Stomach (tissue), 4 donors: Measurements from ENCODE around the gene NPAS3.

Source experiments
- EP300 ChIP-seq: sonication (generic); formaldehyde crosslinking; IDR thresholded peaks from one replicate; pipeline ENCODE4 v1.6.1; 2017; ENCODE audit warnings: antibody characterized with exemption
- POLR2A ChIP-seq, 4 donors: fragments of 450-650 bp; IDR thresholded peaks; one replicate each; pipeline ENCODE4 v1.6.1; 2016; ENCODE audit warnings: antibody characterized with exemption in 4 of 4, control low read depth in 2 of 4, mild to moderate bottlenecking in 1 of 4, moderate library complexity in 1 of 4
- POLR2AphosphoS5 ChIP-seq, 3 donors: sonication (generic); formaldehyde crosslinking; IDR thresholded peaks; one replicate each; pipeline ENCODE4 v1.6.1; 2016; ENCODE audit warnings: antibody characterized with exemption in 3 of 3
- TF ChIP-seq, protein P1 (sequence below), 7 experiments: fragments of 450-650 bp in 4 of 7; fragments of 200-600 bp in 3 of 7; sonication (generic) in 3 of 7; IDR thresholded peaks; one replicate each; pipeline ENCODE4 v1.5.1; 2016 to 2019; ENCODE audit warnings: antibody characterized with exemption in 7 of 7, control low read depth in 2 of 7, mild to moderate bottlenecking in 1 of 7

DNA sequence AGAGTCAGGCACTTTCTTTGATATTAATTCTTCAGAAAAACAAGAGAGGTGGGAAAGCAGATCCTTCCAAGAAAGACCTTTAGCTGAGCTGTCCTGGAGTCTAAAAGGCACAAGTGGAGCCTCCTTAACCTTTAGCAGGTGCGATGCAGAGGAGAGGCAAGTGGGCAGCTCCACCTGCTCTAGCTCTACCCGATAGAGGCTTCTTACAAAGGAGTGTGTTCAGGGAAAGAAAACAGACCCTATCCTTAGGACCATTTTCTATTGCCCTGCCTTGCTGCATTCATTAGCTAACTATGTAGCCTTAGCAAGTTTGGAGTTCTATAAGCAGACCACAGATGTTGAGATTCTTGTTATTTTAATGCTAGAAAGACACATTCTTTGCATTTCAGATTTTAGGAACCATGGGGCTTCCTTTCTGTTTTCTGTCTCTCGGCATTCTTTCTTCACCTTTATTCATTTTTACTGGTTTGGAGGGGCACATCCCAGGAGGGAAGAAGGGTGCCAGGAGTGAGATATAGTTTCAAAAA is 797.7 kb downstream of the NPAS3 start:
- TF ChIP-seq, protein P1, sequence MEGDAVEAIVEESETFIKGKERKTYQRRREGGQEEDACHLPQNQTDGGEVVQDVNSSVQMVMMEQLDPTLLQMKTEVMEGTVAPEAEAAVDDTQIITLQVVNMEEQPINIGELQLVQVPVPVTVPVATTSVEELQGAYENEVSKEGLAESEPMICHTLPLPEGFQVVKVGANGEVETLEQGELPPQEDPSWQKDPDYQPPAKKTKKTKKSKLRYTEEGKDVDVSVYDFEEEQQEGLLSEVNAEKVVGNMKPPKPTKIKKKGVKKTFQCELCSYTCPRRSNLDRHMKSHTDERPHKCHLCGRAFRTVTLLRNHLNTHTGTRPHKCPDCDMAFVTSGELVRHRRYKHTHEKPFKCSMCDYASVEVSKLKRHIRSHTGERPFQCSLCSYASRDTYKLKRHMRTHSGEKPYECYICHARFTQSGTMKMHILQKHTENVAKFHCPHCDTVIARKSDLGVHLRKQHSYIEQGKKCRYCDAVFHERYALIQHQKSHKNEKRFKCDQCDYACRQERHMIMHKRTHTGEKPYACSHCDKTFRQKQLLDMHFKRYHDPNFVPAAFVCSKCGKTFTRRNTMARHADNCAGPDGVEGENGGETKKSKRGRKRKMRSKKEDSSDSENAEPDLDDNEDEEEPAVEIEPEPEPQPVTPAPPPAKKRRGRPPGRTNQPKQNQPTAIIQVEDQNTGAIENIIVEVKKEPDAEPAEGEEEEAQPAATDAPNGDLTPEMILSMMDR (IDR thresholded peaks at IDR 0.05), result no peak
- TF ChIP-seq EP300 (no peak), POLR2AphosphoS5 (IDR thresholded peaks at IDR 0.05) (no peak), POLR2A (IDR thresholded peaks at IDR 0.05) (no peak)
